ENCODE measurements around the gene GART. TPM values are rescaled to one million over a fixed set of nuclear protein-coding genes. Genes with fewer than 3 reads are reported as not detected.

The GART gene
- total and polyA plus RNA-seq, 2 of the 8 experiments (the other 6 are each of a cell fraction or from before 2014, with no cell fraction given) = 23.1 to 231 TPM

- no peak for TF ChIP-seq CHD7 (IDR thresholded peaks at IDR 0.05; ENCODE audit: insufficient replicate concordance, low read length)
- no peak for TF ChIP-seq BCL11A (IDR thresholded peaks at IDR 0.05; ENCODE audit: low read depth in 2 of 2, low read length in 2 of 2)
- TF ChIP-seq TCF12 (IDR thresholded peaks at IDR 0.05; ENCODE audit: low read depth, low read length) = no peak
- TF ChIP-seq SAP30 (IDR thresholded peaks at IDR 0.05; ENCODE audit: insufficient read depth, insufficient replicate concordance, low read length) = no peak
- TF ChIP-seq YY1 (IDR thresholded peaks at IDR 0.05; ENCODE audit: low read depth, low read length) = no peak
- no peak for TF ChIP-seq POLR2A (IDR thresholded peaks at IDR 0.05; ENCODE audit: control extremely low read depth in 1 of 2, low read depth in 2 of 2, low read length in 2 of 2)
- TF ChIP-seq MAX (IDR thresholded peaks at IDR 0.05) = no peak
- TF ChIP-seq EGR1 (IDR thresholded peaks at IDR 0.05; ENCODE audit: borderline replicate concordance, low read depth, low read length) = no peak
- no peak for TF ChIP-seq ZNF274 (IDR thresholded peaks at IDR 0.05; ENCODE audit: borderline replicate concordance, extremely low read depth, low read length)
Measured at GRCh38 chr21:33470701-33471100, 71.2 kb downstream of the GART start (continued).
